Activated CD4-positive, alpha-beta T cell treated with anti-CD3 and anti-CD28 coated beads for 24 hours (primary cell): Measurements from ENCODE around the gene RASGEF1C.

Experiments
- DNase-seq, 2 donors: peaks; one replicate each; pipeline ENCODE4 v3.0.0-alpha.2; 2020; ENCODE audit warnings: low read depth in 2 of 2

Gene RASGEF1C

GRCh38 chr5:180053061-180053602 is 155.9 kb downstream of the RASGEF1C start:
- DNase-seq: no peak

- DNase-seq: no peak
Measured at GRCh38 chr5:180052211-180052818, 156.7 kb downstream of the RASGEF1C start.
